K562 treated with DMSO at 1 percent for 12 hours (cell line): ENCODE data around the gene TRIM14. TPM values are rescaled to one million over a fixed set of nuclear protein-coding genes. Genes with fewer than 3 reads are reported as not detected.

Source experiments
- total RNA-seq: library from RNA; unstranded; fragments of 300-600 nt; gene quantifications from 2 replicates; pipeline ENCODE4 v1.2.3, GENCODE V29; 2022; ENCODE audit not compliant: insufficient read depth

Gene TRIM14, protein sequence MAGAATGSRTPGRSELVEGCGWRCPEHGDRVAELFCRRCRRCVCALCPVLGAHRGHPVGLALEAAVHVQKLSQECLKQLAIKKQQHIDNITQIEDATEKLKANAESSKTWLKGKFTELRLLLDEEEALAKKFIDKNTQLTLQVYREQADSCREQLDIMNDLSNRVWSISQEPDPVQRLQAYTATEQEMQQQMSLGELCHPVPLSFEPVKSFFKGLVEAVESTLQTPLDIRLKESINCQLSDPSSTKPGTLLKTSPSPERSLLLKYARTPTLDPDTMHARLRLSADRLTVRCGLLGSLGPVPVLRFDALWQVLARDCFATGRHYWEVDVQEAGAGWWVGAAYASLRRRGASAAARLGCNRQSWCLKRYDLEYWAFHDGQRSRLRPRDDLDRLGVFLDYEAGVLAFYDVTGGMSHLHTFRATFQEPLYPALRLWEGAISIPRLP
- 4.6 and 16.9 TPM in 2 replicates for total RNA-seq

GRCh38 chr9:98118640-98119601 lies at the start of gene TRIM14:
Gene TRIM14, minus strand, starts transcription at chr9:98119222. Its CDS starts 34 bp downstream, at chr9:98119188.

GRCh38 chr9:98056269-98057137 lies 62.5 kb downstream of the TRIM14 start, which contains the start of gene NANS:
Gene NANS, plus strand, starts transcription at chr9:98056732. Its CDS starts 77 bp downstream, at chr9:98056809.

Other genes starting within 250 kb of the TRIM14 start
- 6.8 and 9.2 TPM in 2 replicates for gene TRMO, start 196.7 kb downstream of the TRIM14 start, total RNA-seq
- gene HEMGN, start 181.1 kb downstream of the TRIM14 start, total RNA-seq, result 5.8 and 9.7 TPM in 2 replicates
- gene ANP32B, start 135.9 kb downstream of the TRIM14 start, total RNA-seq, result 386 and 416 TPM in 2 replicates
- 330 and 356 TPM in 2 replicates for gene NANS, start 62.5 kb downstream of the TRIM14 start, total RNA-seq
- 5.6 and 13.8 TPM in 2 replicates for gene CORO2A, start 73.4 kb upstream of the TRIM14 start, total RNA-seq
- gene TBC1D2, start 136.4 kb upstream of the TRIM14 start, total RNA-seq, result 7.8 and 11.4 TPM in 2 replicates